Naive B cell (primary cell): ENCODE measurements around the gene CLDN14. TPM values are rescaled to one million over a fixed set of nuclear protein-coding genes. Genes with fewer than 3 reads are reported as not detected.

Source experiments
- ATAC-seq, 2 donors: fragments of 150-1000 bp; cut with Tn5 transposase; 2 replicates each; pipeline ENCODE4 v1.10.0; 2021; ENCODE audit warnings: low read depth in 2 of 2, mild to moderate bottlenecking in 2 of 2, moderate library complexity in 2 of 2
- DNase-seq: peaks from one replicate; pipeline ENCODE4 v3.0.0; 2022
- H3K27ac Mint-ChIP-seq, 6 donors: one replicate each; pipeline ENCODE4 v1.8.0; 2020 to 2022; ENCODE audit warnings: mild to moderate bottlenecking in 6 of 6, mixed read lengths in 6 of 6, moderate library complexity in 5 of 6, inconsistent platforms in 2 of 6
- H3K27me3 Mint-ChIP-seq, 3 donors: one replicate each; pipeline ENCODE4 v1.8.0; 2021 to 2022; ENCODE audit warnings: mixed read lengths in 3 of 3, mild to moderate bottlenecking in 1 of 3
- H3K36me3 Mint-ChIP-seq, 2 donors: one replicate each; pipeline ENCODE4 v1.8.0; 2020 to 2022; ENCODE audit warnings: mixed read lengths in 2 of 2, inconsistent platforms in 1 of 2, mild to moderate bottlenecking in 1 of 2
- H3K4me1 Mint-ChIP-seq, 3 donors: one replicate each; pipeline ENCODE4 v1.8.0; 2020 to 2022; ENCODE audit warnings: mixed read lengths in 3 of 3, inconsistent platforms in 1 of 3, mild to moderate bottlenecking in 1 of 3, moderate library complexity in 1 of 3
- H3K4me3 Mint-ChIP-seq, 8 donors: one replicate each; pipeline ENCODE4 v1.8.0; 2020 to 2022; ENCODE audit warnings: mild to moderate bottlenecking in 8 of 8, mixed read lengths in 8 of 8, moderate library complexity in 8 of 8, inconsistent platforms in 2 of 8
- H3K9me3 Mint-ChIP-seq, 7 donors: one replicate each; pipeline ENCODE4 v1.8.0; 2020 to 2022; ENCODE audit warnings: mixed read lengths in 7 of 7, mild to moderate bottlenecking in 5 of 7, inconsistent platforms in 2 of 7, moderate library complexity in 1 of 7
- polyA plus RNA-seq, 6 donors: library from polyadenylated mRNA; unstranded; fragments of 300-500 nt; fragmentation: Illumina TruSeq; gene quantifications; one replicate each; pipeline ENCODE4 v1.2.3, GENCODE V29; 2021; ENCODE audit warnings: low read depth in 6 of 6

The CLDN14 gene
- polyA plus RNA-seq, 6 donors from 2014 or later = not detected

GRCh38 chr21:36456729-36457414 lies 23.1 kb downstream of the CLDN14 start:
- Mint-ChIP-seq H3K27ac (no peak overlapping the region), H3K27me3 (peaks cover 4 to 36% (median 10%) of the 10 kb centered on the region in 3 donors)

DNA sequence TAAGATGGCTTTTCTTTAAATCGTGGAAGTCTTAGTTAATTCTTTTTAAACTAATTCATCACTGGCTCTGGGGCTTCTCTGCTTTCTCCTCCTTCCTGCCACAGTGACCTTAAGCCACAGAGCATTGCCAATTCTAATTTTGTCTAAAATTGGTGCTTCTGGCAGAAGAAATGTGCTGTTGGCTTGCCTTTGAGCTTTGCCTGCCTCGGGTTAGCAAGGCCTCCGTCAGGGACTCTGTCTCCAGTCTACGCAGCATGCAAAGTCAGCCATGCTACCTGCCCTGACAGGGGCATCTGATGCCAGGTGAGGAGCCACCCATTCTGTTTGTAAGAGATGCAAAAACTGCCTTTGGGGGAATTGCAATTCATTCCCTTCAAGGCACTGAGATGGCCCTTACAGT lies 25.2 kb downstream of the CLDN14 start:
- H3K27me3 Mint-ChIP-seq = peaks cover 4 to 25% (median 10%) of the 10 kb centered on the region in 3 donors
- no peaks in the 10 kb centered on the region for H3K9me3 Mint-ChIP-seq
- H3K27ac Mint-ChIP-seq = no peak overlapping the region
- H3K4me1 Mint-ChIP-seq = no peaks in the 10 kb centered on the region
- no peak overlapping the region for H3K4me3 Mint-ChIP-seq
- H3K36me3 Mint-ChIP-seq = no peaks in the 10 kb centered on the region
- no peak for DNase-seq
- no peak for ATAC-seq

More at GRCh38 chr21:36456729-36457414, 23.1 kb downstream of the CLDN14 start:
- Mint-ChIP-seq H3K9me3 (no peaks in the 10 kb centered on the region), H3K4me3 (no peak overlapping the region), H3K4me1 (no peaks in the 10 kb centered on the region), H3K36me3 (no peaks in the 10 kb centered on the region)
- DNase-seq (no peak), ATAC-seq (no peak)

GRCh38 chr21:36454093-36454531 lies 25.8 kb downstream of the CLDN14 start:
- ATAC-seq (no peak), DNase-seq (no peak)
- no peak overlapping the region for H3K4me3 Mint-ChIP-seq
- peaks cover 4 to 25% (median 10%) of the 10 kb centered on the region in 3 donors for H3K27me3 Mint-ChIP-seq
- no peaks in the 10 kb centered on the region for H3K4me1 Mint-ChIP-seq
- no peaks in the 10 kb centered on the region for H3K9me3 Mint-ChIP-seq
- no peak overlapping the region for H3K27ac Mint-ChIP-seq
- H3K36me3 Mint-ChIP-seq = no peaks in the 10 kb centered on the region

DNA sequence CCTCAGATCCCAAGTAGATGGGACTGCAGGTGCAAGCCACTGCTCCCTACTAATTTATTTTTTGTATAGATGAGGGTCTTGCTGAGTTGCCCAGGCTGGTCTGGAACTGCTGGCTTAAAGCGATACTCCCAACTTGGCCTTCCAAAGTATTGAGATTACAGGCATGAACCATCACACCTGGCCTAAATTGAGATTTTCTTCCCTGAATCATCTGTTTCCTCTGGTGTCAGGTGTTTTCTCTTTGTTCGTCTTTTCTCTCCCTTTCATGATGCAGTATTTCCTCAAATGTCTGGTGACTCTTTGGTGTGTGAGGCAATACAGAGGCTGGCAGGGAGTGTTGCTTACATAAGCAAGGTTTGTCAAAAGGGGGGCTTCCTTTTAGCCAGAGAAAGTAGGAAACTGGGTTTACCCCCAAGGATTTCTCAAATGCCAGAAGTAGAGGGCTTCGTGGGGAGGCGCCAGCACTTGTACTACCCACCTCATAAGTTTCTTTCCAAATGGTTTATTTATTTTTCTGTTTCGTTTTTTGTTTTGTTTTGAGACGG lies 27.6 kb downstream of the CLDN14 start:
- H3K4me3 Mint-ChIP-seq = no peak overlapping the region
- no peak overlapping the region for H3K27ac Mint-ChIP-seq
- H3K9me3 Mint-ChIP-seq = no peaks in the 10 kb centered on the region
- ATAC-seq = no peak
- no peak for DNase-seq
- H3K27me3 Mint-ChIP-seq = peaks cover 4 to 25% (median 10%) of the 10 kb centered on the region in 3 donors
- H3K36me3 Mint-ChIP-seq = no peaks in the 10 kb centered on the region
- H3K4me1 Mint-ChIP-seq = no peaks in the 10 kb centered on the region

GRCh38 chr21:36451506-36451905 lies 28.4 kb downstream of the CLDN14 start:
- no peaks in the 10 kb centered on the region for H3K4me1 Mint-ChIP-seq
- peaks cover 4 to 29% (median 18%) of the 10 kb centered on the region in 3 donors for H3K27me3 Mint-ChIP-seq
- H3K4me3 Mint-ChIP-seq = no peak overlapping the region
- no peaks in the 10 kb centered on the region for H3K9me3 Mint-ChIP-seq
- DNase-seq (no peak), ATAC-seq (no peak)
- no peaks in the 10 kb centered on the region for H3K36me3 Mint-ChIP-seq
- no peak overlapping the region for H3K27ac Mint-ChIP-seq

DNA sequence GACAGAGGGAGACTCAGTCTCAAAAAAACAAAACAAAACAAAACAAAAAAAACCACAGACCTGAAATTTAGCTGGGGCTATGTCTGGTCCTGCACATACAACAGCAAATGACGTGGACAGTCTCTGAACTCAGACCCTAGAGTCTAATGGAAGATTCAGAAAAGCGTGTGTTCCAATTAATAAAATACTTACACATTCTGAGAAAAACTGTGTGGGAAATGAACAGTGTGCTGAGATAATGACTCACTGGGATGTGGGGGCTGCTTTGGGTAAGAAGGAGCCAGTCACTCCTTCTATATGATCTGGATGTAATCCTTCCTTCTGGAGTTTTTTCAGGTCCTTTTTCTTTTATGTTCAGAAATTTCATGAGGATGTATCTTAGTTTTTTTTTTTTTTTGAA lies 29.4 kb downstream of the CLDN14 start:
- H3K27ac Mint-ChIP-seq = peak overlapping the region in 1 of 6 donors; percentile 37
- peaks cover 5 to 23% (median 16%) of the 10 kb centered on the region in 3 donors for H3K27me3 Mint-ChIP-seq
- no peak for ATAC-seq
- H3K36me3 Mint-ChIP-seq = no peaks in the 10 kb centered on the region
- H3K4me3 Mint-ChIP-seq = no peak overlapping the region
- DNase-seq = no peak
- H3K9me3 Mint-ChIP-seq = no peaks in the 10 kb centered on the region
- H3K4me1 Mint-ChIP-seq = no peaks in the 10 kb centered on the region

DNA sequence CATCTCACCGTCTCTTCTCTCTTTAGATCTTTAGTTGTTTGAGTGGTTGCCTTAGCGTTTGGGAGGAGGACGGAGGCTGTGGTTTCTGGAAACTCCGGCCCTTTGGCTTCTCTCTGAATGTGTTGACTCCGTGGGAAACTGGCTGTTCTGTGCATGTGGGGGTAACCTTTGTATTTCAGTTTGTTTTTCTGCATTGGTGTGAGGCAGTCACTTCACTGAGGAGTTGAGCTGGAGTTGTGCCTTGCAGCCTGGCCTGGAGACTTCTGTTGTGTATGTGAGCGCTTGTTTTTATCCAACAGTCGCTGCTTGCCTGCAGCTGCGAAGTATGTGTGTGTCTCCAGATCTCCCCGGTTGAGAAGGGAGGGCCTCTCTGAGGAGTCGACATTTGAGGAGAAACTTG lies 33.6 kb downstream of the CLDN14 start:
- Mint-ChIP-seq H3K9me3 (no peaks in the 10 kb centered on the region), H3K27me3 (peaks cover 4 to 12% (median 12%) of the 10 kb centered on the region in 3 donors), H3K4me3 (peak overlapping the region in 1 of 8 donors; percentile 31), H3K27ac (no peak overlapping the region), H3K36me3 (no peaks in the 10 kb centered on the region), H3K4me1 (no peaks in the 10 kb centered on the region)
- no peak for DNase-seq
- no peak for ATAC-seq

- DNase-seq (no peak), ATAC-seq (no peak)
- H3K4me1 Mint-ChIP-seq = no peaks in the 10 kb centered on the region
- H3K4me3 Mint-ChIP-seq = no peak overlapping the region
- peaks cover 0 to 5% (median 0%) of the 10 kb centered on the region in 7 donors for H3K9me3 Mint-ChIP-seq
- no peaks in the 10 kb centered on the region for H3K36me3 Mint-ChIP-seq
- peak overlapping the region in 1 of 6 donors; percentile 64 for H3K27ac Mint-ChIP-seq
- H3K27me3 Mint-ChIP-seq = peaks cover 6 to 11% (median 7%) of the 10 kb centered on the region in 3 donors
Observed at GRCh38 chr21:36441715-36442114, 38.2 kb downstream of the CLDN14 start.

GRCh38 chr21:36437745-36438128 lies 42.2 kb downstream of the CLDN14 start:
- DNase-seq (no peak), ATAC-seq (no peak)

GRCh38 chr21:36436829-36437744 lies 42.8 kb downstream of the CLDN14 start:
- no peak overlapping the region for H3K4me3 Mint-ChIP-seq
- H3K36me3 Mint-ChIP-seq = no peaks in the 10 kb centered on the region
- H3K27me3 Mint-ChIP-seq = peaks cover 18 to 28% (median 23%) of the 10 kb centered on the region in 3 donors
- no peaks in the 10 kb centered on the region for H3K4me1 Mint-ChIP-seq
- peaks cover 0 to 7% (median 0%) of the 10 kb centered on the region in 7 donors for H3K9me3 Mint-ChIP-seq
- ATAC-seq (no peak), DNase-seq (no peak)
- peak overlapping the region in 1 of 6 donors; percentile 29 for H3K27ac Mint-ChIP-seq

More at GRCh38 chr21:36437745-36438128, 42.2 kb downstream of the CLDN14 start:
- H3K27ac Mint-ChIP-seq = no peak overlapping the region
- H3K9me3 Mint-ChIP-seq = peaks cover 0 to 7% (median 0%) of the 10 kb centered on the region in 7 donors
- no peaks in the 10 kb centered on the region for H3K4me1 Mint-ChIP-seq
- H3K4me3 Mint-ChIP-seq = no peak overlapping the region
- H3K36me3 Mint-ChIP-seq = no peaks in the 10 kb centered on the region
- H3K27me3 Mint-ChIP-seq = peaks cover 11 to 22% (median 16%) of the 10 kb centered on the region in 3 donors

GRCh38 chr21:36434144-36434543 lies 45.8 kb downstream of the CLDN14 start:
- no peak overlapping the region for H3K4me3 Mint-ChIP-seq
- H3K36me3 Mint-ChIP-seq = no peaks in the 10 kb centered on the region
- peaks cover 37 to 56% (median 50%) of the 10 kb centered on the region in 3 donors for H3K27me3 Mint-ChIP-seq
- H3K9me3 Mint-ChIP-seq = peaks cover 0 to 7% (median 0%) of the 10 kb centered on the region in 7 donors
- DNase-seq (no peak), ATAC-seq (no peak)
- H3K27ac Mint-ChIP-seq = no peak overlapping the region
- peaks cover 0 to 15% (median 14%) of the 10 kb centered on the region in 3 donors for H3K4me1 Mint-ChIP-seq

DNA sequence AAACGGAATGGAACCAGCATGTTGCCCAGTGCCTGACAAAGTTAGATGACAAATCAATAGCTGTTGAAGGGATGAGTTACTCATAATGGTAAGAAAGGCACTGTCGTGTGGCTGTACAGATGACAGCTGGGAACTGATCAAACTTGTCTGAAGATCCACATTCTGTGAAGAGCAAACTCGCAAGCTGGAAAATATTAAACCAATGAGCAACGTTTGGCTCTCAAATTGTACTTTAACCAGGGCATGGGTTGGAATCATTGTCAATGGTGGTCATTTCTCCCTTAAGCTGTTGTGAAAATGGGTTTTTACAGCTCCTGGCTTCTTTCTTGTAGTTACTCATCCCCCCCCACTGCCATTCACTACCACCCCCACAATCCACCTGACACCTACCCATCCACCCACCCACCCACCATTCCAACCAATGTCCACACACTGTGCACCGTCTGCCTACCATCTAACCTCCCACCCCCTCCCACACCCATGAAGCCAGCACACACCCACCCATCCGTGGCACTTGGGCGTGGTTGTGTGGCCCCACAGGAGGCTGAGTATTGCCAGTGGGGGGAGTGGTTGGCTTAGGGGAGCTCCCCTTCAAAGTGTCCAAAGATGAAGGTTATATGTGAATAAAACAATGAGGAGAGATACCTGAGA lies 46.7 kb downstream of the CLDN14 start:
- Mint-ChIP-seq H3K4me1 (peaks cover 0 to 15% (median 14%) of the 10 kb centered on the region in 3 donors), H3K27ac (no peak overlapping the region), H3K4me3 (no peak overlapping the region), H3K27me3 (peaks cover 37 to 65% (median 50%) of the 10 kb centered on the region in 3 donors), H3K9me3 (peaks cover 0 to 7% (median 0%) of the 10 kb centered on the region in 7 donors), H3K36me3 (no peaks in the 10 kb centered on the region)
- no peak for ATAC-seq
- no peak for DNase-seq

DNA sequence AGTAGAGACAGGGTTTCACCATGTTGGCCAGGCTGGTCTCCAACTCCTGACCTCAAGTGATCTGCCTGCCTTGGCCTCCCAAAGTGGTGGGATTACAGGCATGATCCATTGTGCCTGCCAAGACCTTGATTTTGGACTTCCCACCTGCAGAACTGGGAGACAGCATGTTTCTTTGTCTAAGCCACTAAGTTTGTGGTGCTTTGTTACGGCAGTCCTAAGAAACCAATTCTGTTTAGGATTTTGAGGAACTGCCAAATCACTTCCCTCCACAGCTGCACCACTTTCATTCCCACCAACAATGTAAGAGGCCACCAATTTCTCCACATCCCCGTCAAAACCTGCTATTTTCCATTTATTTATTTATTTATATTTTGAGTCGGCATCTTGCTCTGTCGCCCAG lies 48.7 kb downstream of the CLDN14 start:
- Mint-ChIP-seq H3K4me3 (peak overlapping the region in 1 of 8 donors; percentile 2), H3K36me3 (no peaks in the 10 kb centered on the region), H3K4me1 (peaks cover 4 to 15% (median 14%) of the 10 kb centered on the region in 3 donors), H3K27ac (no peak overlapping the region), H3K9me3 (peaks cover 0 to 3% (median 0%) of the 10 kb centered on the region in 7 donors), H3K27me3 (peaks cover 33 to 65% (median 50%) of the 10 kb centered on the region in 3 donors)
- ATAC-seq (no peak), DNase-seq (no peak)
